ENCODE measurements around the gene CUZD1. TPM values are rescaled to one million over a fixed set of nuclear protein-coding genes. Genes with fewer than 3 reads are reported as not detected.

The CUZD1 gene
- total RNA-seq: 0.45 and 0.84 TPM in 2 replicates

GRCh38 chr10:122845783-122846332 lies at the start of gene CUZD1:
TSS of gene CUZD1 (minus strand) at chr10:122845857. CDS start at chr10:122845843, 14 bp downstream.

GRCh38 chr10:122879339-122880273 lies 33.9 kb upstream of the CUZD1 start, which contains the start of gene FAM24B:
TSS of gene FAM24B (minus strand) at chr10:122879581. CDS start at chr10:122850515, 29,066 bp downstream.

Other genes with a start within 250 kb of the CUZD1 start
- gene C10orf120, start 146.0 kb downstream of the CUZD1 start, total RNA-seq: not detected in 2 replicates
- gene FAM24B, start 33.7 kb upstream of the CUZD1 start, total RNA-seq: 2.0 and 4.5 TPM in 2 replicates
- not detected in 2 replicates for gene FAM24A, start 64.8 kb upstream of the CUZD1 start, total RNA-seq
- gene C10orf88, start 108.4 kb upstream of the CUZD1 start, total RNA-seq: 5.4 and 5.8 TPM in 2 replicates
- gene PSTK, start 134.5 kb upstream of the CUZD1 start, total RNA-seq: 3.5 and 4.6 TPM in 2 replicates
- gene IKZF5, start 162.9 kb upstream of the CUZD1 start, total RNA-seq: 1.6 and 1.7 TPM in 2 replicates
- gene ACADSB, start 163.1 kb upstream of the CUZD1 start, total RNA-seq: 4.8 and 5.7 TPM in 2 replicates